Right atrium auricular region (tissue), 2 donors: Measurements from ENCODE around the gene TRPV2. TPM values are rescaled to one million over a fixed set of nuclear protein-coding genes. Genes with fewer than 3 reads are reported as not detected.

ENCODE experiments used
- DNase-seq: peaks from one replicate; pipeline ENCODE4 v3.0.0-alpha.2; 2019; ENCODE audit warnings: low spot score
- H3K27ac ChIP-seq, 2 donors: fragments of 200-600 bp; sonication (generic); 1 replicate in 1 of 2; 2 replicates in 1 of 2; pipeline ENCODE4 v1.5.1; 2016 to 2019
- H3K27me3 ChIP-seq, 2 donors: fragments of 200-600 bp; sonication (generic); one replicate each; pipeline versions ENCODE4 v1.5.1 to v1.6.0; 2017 to 2019
- H3K36me3 ChIP-seq: fragments of 200-600 bp; sonication (generic); one replicate; pipeline ENCODE4 v1.5.1; 2016
- H3K4me1 ChIP-seq, 2 donors: fragments of 200-600 bp; sonication (generic); one replicate each; pipeline versions ENCODE4 v1.5.1 to v1.6.0; 2017 to 2019
- H3K4me3 ChIP-seq, 2 donors: fragments of 200-600 bp; sonication (generic); 1 replicate in 1 of 2; 2 replicates in 1 of 2; pipeline ENCODE4 v1.5.1; 2017 to 2019; ENCODE audit warnings: mild to moderate bottlenecking in 1 of 2, moderate library complexity in 1 of 2
- H3K9me3 ChIP-seq, 2 donors: fragments of 200-600 bp; sonication (generic); one replicate each; pipeline ENCODE4 v1.5.1; 2019
- CTCF ChIP-seq, 2 donors: fragments of 200-600 bp; sonication (generic); IDR thresholded peaks; one replicate each; pipeline ENCODE4 v1.5.1; 2019; ENCODE audit warnings: antibody characterized with exemption in 2 of 2
- total RNA-seq, 2 donors: library from RNA; depleted of rRNA; stranded (reverse); fragments of >200 nt; gene quantifications; one replicate each; pipeline ENCODE4 v1.1.0, GENCODE V29; 2016

TRPV2 gene
- total RNA-seq, 2 donors from 2014 or later = 6.7 to 15.0 TPM

DNA sequence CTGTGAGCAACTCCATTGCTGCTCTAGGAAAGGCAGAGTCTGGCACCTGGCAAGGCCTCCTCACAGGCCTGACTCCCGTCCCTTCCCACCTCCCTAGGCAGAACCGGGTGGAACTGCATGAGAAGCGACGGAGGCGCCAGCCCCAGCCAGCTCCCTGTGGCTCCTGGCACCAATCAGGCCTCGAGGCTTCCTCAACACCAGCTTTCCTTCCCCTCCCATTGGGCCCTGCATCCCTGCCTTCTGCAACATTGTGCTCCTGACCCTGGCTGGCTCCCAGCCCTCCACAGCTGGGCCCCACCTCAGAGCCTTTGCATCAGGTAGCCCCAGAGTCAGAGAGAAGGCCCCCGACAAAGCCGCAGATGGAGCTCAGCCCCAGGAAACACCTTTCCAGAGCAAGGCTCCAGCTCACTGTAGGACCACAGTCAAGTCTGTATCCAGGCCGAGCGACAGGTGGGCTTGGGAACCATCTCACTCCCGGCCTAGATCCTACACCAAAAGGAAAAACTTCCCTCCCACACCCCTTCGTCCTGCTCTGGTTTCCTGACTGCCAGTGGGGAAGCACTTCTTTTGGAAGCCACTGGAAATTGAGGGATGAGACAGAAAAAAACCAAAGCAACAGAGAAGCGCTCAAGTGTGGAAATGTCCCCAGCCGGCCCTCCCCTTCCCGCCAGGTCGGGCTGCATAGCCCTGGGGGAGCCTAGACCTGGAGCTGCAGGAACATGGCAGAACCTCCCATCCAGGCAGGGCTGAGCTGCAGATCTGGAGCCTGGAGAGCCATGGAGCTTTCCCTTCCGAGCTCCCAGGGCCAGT is 45.6 kb downstream of the TRPV2 start:
- Histone ChIP-seq H3K36me3 (no peaks in the 10 kb centered on the region), H3K4me3 (no peak overlapping the region), H3K4me1 (peaks cover 0 to 41% of the 10 kb centered on the region in 2 donors), H3K27me3 (no peaks in the 10 kb centered on the region), H3K27ac (no peak overlapping the region), H3K9me3 (no peaks in the 10 kb centered on the region)
- no peak for DNase-seq
- no peak for TF ChIP-seq CTCF (IDR thresholded peaks at IDR 0.05)

DNA sequence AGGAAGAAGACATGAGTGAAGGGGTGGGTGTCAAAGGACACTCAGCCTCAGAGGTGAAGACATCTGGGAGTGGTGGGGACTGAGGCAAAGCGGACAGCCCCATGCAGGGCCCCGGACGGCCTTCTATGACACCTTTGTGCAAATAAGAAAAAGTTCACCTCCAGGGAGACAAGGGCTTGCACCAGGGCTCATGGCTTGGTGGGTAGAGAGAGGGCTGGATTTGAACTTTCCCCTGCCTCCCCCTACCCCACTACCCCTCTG is 46.2 kb downstream of the TRPV2 start:
- Histone ChIP-seq H3K27me3 (no peaks in the 10 kb centered on the region), H3K27ac (no peak overlapping the region), H3K36me3 (no peaks in the 10 kb centered on the region), H3K9me3 (no peaks in the 10 kb centered on the region), H3K4me3 (no peak overlapping the region), H3K4me1 (peaks cover 0 to 47% of the 10 kb centered on the region in 2 donors)
- no peak for TF ChIP-seq CTCF (IDR thresholded peaks at IDR 0.05)
- no peak for DNase-seq

GRCh38 chr17:16462070-16462864 is 46.9 kb downstream of the TRPV2 start:
- peaks cover 0 to 48% of the 10 kb centered on the region in 2 donors for H3K4me1 ChIP-seq
- no peak overlapping the region for H3K4me3 ChIP-seq
- H3K9me3 ChIP-seq = no peaks in the 10 kb centered on the region
- H3K27me3 ChIP-seq = no peaks in the 10 kb centered on the region
- no peaks in the 10 kb centered on the region for H3K36me3 ChIP-seq
- H3K27ac ChIP-seq = no peak overlapping the region
- no peak for TF ChIP-seq CTCF (IDR thresholded peaks at IDR 0.05)
- no peak for DNase-seq

DNA sequence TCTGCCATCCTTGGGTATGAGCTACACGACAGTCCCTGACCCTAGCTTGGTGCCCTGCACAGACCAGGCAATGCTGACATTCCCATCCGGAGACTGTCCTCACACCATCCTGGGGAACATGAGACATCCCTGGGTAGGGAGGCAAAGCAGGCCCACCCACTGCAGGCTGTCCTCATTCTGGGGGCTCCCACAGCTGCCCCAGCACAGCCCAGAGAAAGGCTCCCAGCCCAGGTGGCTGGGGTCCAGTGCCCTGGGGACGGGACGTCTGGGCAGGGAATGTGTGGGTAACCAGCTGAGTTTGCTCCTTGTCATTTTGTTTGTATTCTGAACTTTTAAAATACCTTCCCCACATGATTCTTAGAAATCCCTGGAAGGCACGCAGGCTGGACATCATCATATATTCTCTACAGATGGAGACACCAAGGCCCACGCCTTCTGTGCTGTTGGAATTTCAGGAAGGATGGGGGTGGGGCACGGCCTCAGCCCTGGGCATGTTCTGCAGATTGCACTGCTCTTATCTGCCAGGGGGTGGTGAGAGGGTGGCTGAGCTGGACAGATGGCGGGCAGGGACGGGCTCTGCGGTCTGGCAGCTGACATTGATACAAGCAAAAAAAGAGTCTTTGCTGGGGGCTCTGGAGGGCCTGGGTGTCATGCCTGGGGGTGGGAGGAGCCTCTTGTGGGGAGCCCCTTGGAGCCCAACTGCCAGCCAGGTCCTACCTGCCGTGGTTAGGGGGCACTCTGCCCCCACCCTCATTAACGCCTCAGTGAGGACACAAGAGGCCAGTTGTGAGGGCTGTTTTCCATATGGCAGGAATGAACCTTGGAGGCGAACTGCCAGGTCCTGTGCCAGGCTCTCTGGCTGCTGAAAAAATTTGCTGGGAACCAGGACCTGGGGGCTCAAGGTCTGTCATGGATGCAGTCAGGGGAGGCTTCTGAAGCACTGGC is 48.3 kb downstream of the TRPV2 start:
- Histone ChIP-seq H3K27ac (peak overlapping the region in 1 of 2 donors; percentile 16), H3K4me1 (peaks cover 0 to 48% of the 10 kb centered on the region in 2 donors), H3K27me3 (no peaks in the 10 kb centered on the region), H3K36me3 (no peaks in the 10 kb centered on the region), H3K4me3 (no peak overlapping the region), H3K9me3 (no peaks in the 10 kb centered on the region)
- no peak for DNase-seq
- TF ChIP-seq CTCF (IDR thresholded peaks at IDR 0.05) = peak; percentile 17 to 26

GRCh38 chr17:16464303-16465051 is 49.1 kb downstream of the TRPV2 start:
- Histone ChIP-seq H3K27ac (peak overlapping the region in 1 of 2 donors; percentile 16), H3K36me3 (no peaks in the 10 kb centered on the region), H3K9me3 (no peaks in the 10 kb centered on the region), H3K27me3 (no peaks in the 10 kb centered on the region), H3K4me3 (no peak overlapping the region), H3K4me1 (peaks cover 0 to 44% of the 10 kb centered on the region in 2 donors)
- TF ChIP-seq CTCF (IDR thresholded peaks at IDR 0.05) = no peak
- DNase-seq = no peak
